HG02885 (cell line): ENCODE results near the gene ST6GALNAC4.

Experiments used
- ATAC-seq: cut with Tn5 transposase; IDR thresholded peaks from one replicate; pipeline ENCODE4 v1.9.1; 2021; ENCODE audit warnings: mild to moderate bottlenecking; ENCODE audit not compliant: unreplicated experiment, poor library complexity

ST6GALNAC4 gene

DNA sequence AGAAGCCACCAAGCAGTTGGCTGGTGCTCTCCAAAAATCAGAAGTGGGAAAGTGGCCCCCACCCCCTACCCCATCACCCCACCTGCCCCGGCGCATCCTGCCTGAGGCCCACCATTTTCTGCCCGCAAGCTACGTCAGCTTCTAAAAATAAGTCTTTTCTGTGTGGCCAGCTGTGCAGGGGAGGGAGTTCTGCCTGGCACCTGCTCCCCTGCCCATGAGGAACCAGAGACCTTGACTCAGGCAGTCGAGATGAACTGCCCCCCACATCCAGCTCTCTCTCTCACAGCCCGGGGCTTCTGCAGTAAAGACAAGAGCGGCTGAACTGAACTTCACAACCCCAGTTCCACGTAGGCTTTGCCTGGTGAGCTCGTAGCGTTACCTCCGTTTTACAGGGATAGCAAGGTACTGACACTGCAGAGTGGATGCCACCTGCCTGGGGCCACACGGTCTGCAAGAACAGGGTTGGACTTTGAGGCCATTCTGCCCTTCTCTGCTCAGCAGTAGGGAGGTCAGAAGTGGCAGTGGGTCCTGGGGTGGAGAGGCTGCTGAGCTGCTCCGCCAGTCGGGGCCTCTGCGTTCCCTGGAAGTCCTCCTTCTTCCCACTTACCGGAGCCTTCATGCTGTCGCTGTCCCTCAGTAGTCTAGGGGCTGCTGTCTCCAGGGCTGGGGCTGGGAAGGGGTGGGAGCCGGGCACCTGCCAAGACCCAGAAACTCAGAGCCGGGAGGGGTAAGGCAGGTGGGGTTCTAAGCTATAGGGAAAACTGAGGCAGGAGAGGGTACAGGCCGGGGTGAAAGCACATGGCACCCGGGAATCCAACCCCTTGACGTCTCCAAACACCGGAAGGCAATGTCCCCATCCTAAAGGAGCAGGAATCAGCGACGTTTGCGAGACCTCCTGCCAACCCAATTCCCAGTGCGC is 781 bp downstream of the ST6GALNAC4 start:
- no peak for ATAC-seq

- ATAC-seq, result no peak
Observed at GRCh38 chr9:127915325-127915752, 1.5 kb downstream of the ST6GALNAC4 start.

DNA sequence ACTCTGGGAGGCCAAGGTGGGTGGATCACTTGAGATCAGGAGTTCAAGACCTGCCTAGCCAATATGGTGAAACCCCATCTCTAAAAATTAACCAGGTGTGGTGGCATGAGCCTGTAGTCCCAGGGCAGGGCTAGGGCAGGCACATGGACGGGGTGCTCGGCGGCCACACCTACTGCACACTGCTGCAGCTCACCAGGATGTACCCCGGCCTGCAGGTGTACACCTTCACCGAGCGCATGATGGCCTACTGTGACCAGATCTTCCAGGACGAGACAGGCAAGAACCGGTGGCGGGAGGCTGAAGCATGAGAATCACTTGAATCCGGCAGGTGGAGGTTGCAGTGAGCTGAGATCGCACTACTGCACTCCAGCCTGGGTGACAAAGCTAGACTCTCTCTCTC is 3.2 kb downstream of the ST6GALNAC4 start:
- ATAC-seq, result no peak

- no peak for ATAC-seq
Observed at GRCh38 chr9:127912882-127913281, 4.0 kb downstream of the ST6GALNAC4 start.

DNA sequence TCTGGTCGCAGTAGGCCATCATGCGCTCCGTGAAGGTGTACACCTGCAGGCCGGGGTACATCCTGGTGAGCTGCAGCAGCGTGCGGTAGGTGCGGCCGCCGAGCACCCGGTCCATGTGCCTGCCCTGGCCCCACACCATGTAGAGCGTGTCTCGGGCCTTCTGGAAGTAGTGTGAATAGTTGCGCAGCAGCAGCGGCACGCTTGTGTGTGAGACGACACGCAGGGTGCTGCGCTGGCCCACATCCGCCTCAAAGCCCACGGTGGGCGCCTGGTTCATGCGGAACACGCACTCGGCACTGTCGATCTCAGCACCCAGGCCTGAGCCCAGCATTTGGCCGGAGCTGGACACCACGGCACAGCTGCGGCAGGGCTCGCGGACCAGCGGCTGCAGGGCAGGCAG is 4.5 kb downstream of the ST6GALNAC4 start:
- ATAC-seq, result no peak

DNA sequence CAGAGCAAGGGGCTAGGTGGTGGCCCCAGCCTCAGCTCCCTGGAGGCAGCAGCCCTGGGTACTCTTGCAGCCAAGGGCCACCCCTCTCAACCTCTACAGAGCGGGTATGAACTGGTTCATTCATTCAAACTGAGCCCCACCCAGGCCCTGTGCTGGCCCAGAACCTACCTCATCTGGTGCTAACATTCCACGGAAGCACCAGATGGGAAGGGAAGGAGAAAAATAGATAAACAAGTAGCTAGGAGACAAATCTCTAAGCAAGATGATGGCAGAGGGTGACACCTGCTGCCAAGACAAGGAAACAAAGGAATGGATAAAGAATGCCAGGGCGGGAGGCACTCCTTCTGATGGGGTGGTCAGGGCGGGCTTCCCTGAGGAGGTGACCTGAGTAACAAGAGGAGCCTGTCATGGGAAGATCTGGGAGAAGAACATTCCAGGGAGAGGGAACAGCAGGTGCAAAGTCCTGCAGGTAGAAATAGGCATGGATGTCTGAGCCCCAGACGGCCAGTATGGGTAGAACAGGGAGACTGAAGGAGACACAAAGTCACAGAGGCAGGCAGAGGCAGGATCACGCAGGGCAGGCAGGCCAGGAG is 6.1 kb downstream of the ST6GALNAC4 start:
- ATAC-seq, result no peak

- ATAC-seq, result no peak
Observed at GRCh38 chr9:127909839-127910273, 7.0 kb downstream of the ST6GALNAC4 start.

GRCh38 chr9:127908660-127908926 is 8.2 kb downstream of the ST6GALNAC4 start:
- no peak for ATAC-seq

- no peak for ATAC-seq
Observed at GRCh38 chr9:127907867-127908659, 8.8 kb downstream of the ST6GALNAC4 start.

- no peak for ATAC-seq
Observed at GRCh38 chr9:127905788-127906191, 11.1 kb downstream of the ST6GALNAC4 start.

DNA sequence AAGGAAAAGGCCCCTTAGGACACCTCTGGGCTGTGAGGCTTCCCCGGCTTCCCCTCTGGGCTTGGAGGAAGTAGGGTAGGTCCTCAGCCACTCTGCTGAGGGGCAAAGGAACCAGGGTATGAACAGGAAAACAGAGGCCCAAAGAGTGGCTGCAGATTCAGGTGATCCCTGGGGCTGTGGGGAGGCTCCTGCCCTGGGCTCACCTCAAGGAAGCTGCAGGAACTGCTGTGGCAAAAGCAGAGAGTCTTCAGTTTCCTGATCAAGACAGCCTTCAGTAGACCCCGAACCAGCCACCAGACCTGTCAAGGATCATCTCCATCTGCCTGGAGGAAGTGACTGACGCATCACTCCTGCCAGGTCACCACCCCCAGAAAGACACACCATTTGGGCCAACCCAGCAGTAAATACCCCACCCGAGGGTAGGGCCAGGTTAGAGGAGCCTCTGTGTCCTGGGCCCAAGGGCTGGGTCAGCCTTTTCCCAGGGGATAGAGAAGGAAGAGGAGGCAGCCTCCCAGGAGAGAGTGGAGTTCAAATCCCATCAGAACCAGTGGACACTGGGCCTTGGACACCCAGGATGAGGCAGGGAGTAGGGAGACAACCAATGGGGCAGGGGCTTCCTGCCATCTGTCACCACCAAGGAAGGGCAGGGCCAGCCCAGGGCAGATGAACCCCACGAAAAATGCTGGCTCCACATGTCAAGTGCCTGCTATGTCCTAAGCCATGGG is 11.7 kb downstream of the ST6GALNAC4 start:
- no peak for ATAC-seq

- ATAC-seq, result no peak
Observed at GRCh38 chr9:127904561-127905003, 12.3 kb downstream of the ST6GALNAC4 start.

- peak; percentile 38 for ATAC-seq
Observed at GRCh38 chr9:127903557-127904475, 13.0 kb downstream of the ST6GALNAC4 start.

DNA sequence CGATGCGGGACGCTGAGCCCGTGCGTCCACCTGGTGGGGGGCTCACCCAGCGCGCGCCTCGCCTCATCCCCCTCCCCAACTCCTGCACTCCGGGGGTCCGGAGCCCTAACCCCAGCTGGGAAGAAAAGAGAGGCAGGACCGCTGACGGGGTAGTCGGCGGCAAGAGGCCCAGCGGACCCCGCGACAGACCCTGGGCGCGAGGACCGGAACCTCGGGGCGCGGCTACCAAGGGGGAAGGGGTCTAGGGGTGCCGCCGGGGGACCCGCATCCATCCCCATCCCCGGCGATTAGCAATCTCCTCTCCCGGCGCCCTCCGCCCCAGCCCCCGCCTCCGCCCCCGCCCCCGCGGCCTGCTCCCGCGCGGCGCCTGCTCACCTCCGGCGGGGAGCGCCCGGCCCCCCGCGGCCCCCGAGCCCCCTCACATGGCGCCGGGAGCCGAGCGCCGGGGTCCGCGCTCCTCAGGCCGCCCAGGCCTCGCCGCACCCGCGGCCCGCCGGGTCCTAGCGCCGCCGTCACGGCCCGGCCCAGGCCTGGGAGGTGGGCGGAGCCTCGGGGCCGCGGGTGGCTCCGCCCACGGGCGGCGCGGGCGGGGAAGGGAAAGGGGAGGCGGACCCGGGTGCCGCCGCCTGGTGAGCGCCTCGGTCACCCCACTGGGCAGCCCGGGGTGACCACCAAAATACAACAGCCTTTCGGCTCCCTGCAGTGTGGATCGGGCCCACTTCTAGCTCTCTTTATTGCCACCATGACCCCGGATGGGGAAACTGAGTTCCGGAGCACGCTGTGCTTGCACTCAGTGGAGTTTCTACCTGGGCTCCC is 17.5 kb downstream of the ST6GALNAC4 start, which contains the start of gene ST6GALNAC6:
TSS of gene ST6GALNAC6 (minus strand) at position 476 of the 816 bp plus-strand sequence. CDS start 1,622 bp downstream, outside the sequence.
- ATAC-seq, result peak; percentile 73

GRCh38 chr9:127898433-127899127 is 18.3 kb downstream of the ST6GALNAC4 start:
- no peak for ATAC-seq

DNA sequence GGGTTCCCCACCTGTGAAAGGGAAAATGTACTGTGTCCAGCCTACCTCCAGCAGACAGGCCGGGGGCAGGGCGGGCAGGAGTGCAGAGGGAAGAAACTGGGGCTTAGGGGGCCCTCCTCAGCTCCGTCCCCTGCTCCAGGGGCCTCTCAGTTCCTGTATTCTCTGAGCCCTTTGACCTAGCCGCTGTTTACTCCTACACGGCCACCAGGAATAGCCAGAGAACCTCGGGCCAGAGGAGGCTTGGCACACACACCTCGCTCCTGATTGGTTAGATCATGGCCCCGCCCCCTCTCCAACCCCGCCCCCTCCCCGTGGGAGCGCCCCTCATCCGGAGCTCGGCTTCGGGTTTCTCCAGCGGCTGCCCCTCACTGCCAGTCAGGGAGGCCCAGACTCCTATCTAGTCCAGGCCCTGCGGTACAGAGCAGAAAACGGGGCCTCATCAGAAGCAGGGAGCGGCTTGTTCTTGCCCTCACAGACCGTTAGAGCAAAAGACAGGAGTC is 19.6 kb downstream of the ST6GALNAC4 start:
- no peak for ATAC-seq

DNA sequence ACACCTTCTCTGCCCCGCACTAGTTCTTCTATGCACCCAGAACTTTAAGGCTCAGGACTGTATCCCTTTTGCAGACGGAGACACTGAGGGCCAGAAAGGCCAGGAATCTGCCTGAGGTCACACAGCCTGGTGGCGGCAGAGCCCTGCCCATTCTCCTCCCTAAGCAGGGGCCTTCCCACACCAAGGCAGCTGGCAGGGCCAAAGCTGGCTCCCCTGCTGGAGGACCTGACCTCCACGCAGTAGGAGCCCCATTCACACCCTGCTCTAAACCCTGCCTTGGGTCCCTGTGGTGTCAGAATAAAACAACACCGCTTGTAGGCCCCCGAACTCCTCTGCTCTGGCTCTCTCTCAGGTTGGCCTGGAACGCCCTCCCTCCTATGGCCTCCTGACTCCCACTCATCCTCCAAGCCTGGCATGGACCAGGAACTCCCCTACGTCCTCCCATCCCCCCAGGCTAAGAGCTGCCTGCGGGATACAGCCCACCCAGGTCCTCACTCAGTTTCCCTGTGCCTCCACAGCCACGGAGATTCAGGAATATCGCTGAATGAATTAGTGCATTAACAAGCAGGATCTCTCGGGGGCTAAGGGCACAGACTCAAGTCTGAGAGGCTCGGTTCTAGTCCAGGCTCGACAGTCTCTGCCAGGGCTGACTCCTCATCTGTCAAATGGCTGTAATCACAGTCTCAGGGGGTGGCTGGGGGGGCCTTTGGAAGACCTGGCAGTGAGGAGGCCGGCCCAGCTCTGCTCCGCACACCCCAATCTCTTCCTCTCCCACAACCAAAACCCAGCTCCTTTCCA is 20.2 kb downstream of the ST6GALNAC4 start:
- no peak for ATAC-seq
